ENCODE data around the gene TMEM151B. TPM values are rescaled to one million over a fixed set of nuclear protein-coding genes. Genes with fewer than 3 reads are reported as not detected.

The TMEM151B gene
- total RNA-seq, 2 donors from 2014 or later = 0.11 to 2.6 TPM

DNA sequence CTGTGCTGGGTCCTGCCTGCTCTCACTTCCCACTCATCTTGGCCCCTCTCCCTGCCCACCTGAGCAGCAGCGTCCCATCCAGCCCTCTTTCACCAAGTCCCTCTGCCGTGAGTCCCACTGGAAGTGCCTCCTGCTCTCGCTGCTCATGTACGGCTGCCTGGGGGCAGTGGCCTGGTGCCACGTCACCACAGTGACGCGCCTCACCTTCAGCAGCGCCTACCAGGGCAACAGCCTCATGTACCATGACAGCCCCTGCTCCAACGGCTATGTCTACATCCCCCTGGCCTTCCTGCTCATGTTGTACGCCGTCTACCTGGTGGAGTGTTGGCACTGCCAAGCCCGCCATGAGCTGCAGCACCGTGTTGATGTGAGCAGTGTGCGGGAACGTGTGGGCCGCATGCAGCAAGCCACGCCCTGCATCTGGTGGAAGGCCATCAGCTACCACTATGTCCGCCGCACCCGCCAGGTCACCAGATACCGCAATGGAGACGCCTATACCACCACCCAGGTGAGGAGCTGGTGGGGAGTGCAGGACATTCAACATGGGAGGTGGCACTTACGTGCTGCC, 2.8 kb downstream of the TMEM151B start:
- H3K4me1 ChIP-seq = peaks cover 0 to 10% of the 10 kb centered on the region in 2 donors
- no peak for DNase-seq (ENCODE audit: low spot score)
- no peak overlapping the region for H3K4me3 ChIP-seq
- no peak overlapping the region for H3K27ac ChIP-seq
- H3K27me3 ChIP-seq = peaks cover 0 to 20% of the 10 kb centered on the region in 2 donors
- H3K36me3 ChIP-seq = no peaks in the 10 kb centered on the region
- TF ChIP-seq, protein P1, sequence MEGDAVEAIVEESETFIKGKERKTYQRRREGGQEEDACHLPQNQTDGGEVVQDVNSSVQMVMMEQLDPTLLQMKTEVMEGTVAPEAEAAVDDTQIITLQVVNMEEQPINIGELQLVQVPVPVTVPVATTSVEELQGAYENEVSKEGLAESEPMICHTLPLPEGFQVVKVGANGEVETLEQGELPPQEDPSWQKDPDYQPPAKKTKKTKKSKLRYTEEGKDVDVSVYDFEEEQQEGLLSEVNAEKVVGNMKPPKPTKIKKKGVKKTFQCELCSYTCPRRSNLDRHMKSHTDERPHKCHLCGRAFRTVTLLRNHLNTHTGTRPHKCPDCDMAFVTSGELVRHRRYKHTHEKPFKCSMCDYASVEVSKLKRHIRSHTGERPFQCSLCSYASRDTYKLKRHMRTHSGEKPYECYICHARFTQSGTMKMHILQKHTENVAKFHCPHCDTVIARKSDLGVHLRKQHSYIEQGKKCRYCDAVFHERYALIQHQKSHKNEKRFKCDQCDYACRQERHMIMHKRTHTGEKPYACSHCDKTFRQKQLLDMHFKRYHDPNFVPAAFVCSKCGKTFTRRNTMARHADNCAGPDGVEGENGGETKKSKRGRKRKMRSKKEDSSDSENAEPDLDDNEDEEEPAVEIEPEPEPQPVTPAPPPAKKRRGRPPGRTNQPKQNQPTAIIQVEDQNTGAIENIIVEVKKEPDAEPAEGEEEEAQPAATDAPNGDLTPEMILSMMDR (IDR thresholded peaks at IDR 0.05) = no peak
- no peaks in the 10 kb centered on the region for H3K9me3 ChIP-seq

DNA sequence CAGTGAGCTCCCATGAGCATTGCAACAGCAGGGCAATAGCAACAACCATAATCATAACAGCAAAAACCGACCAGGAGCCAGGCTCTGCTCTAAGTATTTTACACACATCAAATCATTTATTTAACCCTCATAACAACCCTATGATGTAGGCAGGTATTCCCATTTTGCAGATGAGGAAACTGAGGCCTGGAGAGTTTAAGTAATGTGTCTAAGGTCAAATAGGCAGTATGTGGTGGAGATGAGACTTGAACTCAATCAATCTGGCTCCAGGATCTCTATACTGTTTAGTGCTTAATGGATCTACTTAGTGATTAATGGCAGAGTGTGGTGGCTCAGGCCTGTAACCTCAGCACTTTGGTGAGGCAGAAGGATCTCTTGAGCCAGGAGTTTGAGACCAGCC, 3.4 kb downstream of the TMEM151B start:
- no peaks in the 10 kb centered on the region for H3K36me3 ChIP-seq
- DNase-seq (ENCODE audit: low spot score) = no peak
- no peak overlapping the region for H3K27ac ChIP-seq
- peaks cover 0 to 20% of the 10 kb centered on the region in 2 donors for H3K27me3 ChIP-seq
- no peaks in the 10 kb centered on the region for H3K9me3 ChIP-seq
- TF ChIP-seq, protein P1 (IDR thresholded peaks at IDR 0.05) = no peak
- peaks cover 0 to 10% of the 10 kb centered on the region in 2 donors for H3K4me1 ChIP-seq
- no peak overlapping the region for H3K4me3 ChIP-seq

DNA sequence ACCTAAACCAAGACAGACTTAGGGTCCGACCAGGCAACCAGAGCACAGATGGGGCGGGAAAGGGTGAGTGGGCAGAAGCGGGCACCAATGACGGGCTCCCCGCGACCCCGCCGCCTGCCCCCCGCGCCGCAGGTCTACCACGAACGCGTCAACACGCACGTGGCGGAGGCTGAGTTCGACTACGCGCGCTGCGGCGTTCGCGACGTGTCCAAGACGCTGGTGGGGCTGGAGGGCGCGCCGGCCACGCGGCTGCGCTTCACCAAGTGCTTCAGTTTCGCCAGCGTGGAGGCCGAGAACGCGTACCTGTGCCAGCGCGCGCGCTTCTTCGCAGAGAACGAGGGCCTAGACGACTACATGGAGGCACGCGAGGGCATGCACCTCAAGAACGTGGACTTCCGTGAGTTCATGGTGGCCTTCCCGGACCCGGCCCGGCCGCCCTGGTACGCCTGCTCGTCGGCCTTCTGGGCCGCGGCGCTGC, 5.1 kb downstream of the TMEM151B start:
- TF ChIP-seq, protein P1 (IDR thresholded peaks at IDR 0.05) = no peak
- H3K27me3 ChIP-seq = peaks cover 0 to 15% of the 10 kb centered on the region in 2 donors
- no peak overlapping the region for H3K27ac ChIP-seq
- DNase-seq (ENCODE audit: low spot score) = no peak
- H3K36me3 ChIP-seq = no peaks in the 10 kb centered on the region
- H3K9me3 ChIP-seq = no peaks in the 10 kb centered on the region
- peaks cover 0 to 10% of the 10 kb centered on the region in 2 donors for H3K4me1 ChIP-seq
- peak overlapping the region in 1 of 2 donors; percentile 39 for H3K4me3 ChIP-seq

DNA sequence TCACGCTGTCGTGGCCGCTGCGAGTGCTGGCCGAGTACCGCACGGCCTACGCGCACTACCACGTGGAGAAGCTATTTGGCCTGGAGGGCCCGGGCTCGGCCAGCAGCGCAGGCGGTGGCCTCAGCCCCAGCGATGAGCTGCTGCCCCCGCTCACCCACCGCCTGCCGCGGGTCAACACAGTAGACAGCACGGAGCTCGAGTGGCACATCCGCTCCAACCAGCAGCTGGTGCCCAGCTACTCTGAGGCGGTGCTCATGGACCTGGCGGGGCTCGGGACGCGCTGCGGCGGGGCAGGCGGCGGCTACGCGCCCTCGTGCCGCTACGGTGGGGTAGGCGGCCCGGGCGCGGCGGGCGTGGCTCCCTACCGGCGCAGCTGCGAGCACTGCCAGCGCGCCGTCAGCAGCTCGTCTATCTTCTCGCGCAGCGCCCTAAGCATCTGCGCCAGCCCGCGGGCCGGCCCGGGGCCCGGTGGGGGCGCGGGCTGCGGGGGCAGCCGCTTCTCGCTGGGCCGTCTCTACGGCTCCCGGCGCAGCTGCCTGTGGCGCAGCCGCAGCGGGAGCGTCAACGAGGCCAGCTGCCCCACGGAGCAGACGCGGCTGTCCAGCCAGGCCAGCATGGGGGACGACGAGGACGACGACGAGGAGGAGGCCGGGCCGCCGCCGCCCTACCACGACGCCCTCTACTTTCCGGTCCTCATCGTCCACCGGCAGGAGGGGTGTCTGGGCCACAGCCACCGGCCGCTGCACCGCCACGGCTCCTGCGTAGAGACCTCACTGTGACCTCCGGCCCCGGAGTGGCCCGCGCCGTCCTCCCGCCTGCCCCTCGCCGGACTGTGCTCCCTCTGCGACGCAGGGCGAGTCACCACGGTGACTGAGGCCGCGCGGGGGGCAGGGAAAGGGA, 5.7 kb downstream of the TMEM151B start:
- Histone ChIP-seq H3K4me1 (peaks cover 0 to 8% of the 10 kb centered on the region in 2 donors), H3K36me3 (no peaks in the 10 kb centered on the region), H3K9me3 (no peaks in the 10 kb centered on the region), H3K27me3 (peaks cover 0 to 13% of the 10 kb centered on the region in 2 donors), H3K27ac (no peak overlapping the region), H3K4me3 (peak overlapping the region; percentile 7 to 39)
- DNase-seq (ENCODE audit: low spot score) = no peak
- TF ChIP-seq, protein P1 (IDR thresholded peaks at IDR 0.05) = no peak

DNA sequence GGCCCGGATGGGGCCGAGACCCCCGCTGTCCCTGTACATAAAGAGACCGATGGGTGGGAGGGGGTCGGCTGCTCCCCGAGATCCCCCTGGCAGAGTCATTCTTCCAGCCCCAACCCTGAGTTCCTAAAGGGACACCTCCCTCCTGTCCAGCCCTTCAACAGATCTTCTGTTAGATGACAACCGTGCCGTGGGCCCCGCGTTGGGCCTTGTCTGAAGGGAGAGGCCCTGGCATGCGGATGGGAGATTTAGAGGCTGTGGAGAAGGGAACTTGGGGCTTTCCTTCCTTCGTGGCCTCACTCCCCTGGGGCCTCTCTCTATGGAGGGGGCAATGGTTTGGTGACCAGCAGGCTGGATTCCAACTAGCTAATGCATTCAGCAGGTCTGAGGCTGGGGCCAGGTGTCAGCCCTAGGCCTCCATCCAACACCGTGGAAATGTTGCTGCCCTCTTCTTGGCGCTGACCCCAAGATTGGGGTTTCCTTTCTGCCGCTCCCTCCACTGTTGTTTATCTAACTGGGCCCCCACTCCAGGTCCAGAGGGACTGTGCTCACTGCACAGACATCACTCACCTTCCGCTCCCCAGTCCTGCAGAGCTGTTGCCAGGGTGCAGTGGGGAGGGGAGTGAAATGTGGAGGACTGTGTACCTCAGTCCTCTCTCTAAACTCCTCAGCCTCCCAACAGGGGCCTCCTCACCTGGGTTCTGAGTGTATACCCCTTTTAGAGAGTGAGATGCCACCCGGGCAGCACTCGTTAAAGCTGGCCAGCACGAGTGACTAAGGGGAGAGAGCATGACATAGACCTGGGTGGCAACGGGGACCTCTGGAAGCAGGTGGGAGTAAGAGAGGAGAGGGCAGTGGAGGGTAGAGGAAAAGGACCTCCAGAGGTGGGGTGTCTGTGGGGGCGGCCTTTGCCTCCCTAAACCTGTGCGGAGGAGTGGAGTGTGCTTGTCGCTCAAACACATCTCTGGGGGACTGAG, 6.7 kb downstream of the TMEM151B start:
- no peak overlapping the region for H3K27ac ChIP-seq
- no peak overlapping the region for H3K4me3 ChIP-seq
- peaks cover 0 to 6% of the 10 kb centered on the region in 2 donors for H3K4me1 ChIP-seq
- TF ChIP-seq, protein P1 (IDR thresholded peaks at IDR 0.05) = no peak
- H3K36me3 ChIP-seq = no peaks in the 10 kb centered on the region
- H3K27me3 ChIP-seq = peaks cover 0 to 13% of the 10 kb centered on the region in 2 donors
- no peak for DNase-seq (ENCODE audit: low spot score)
- H3K9me3 ChIP-seq = no peaks in the 10 kb centered on the region

All from right atrium auricular region (tissue), 2 donors.